Tibial nerve (tissue), 4 donors: ENCODE data around the gene MTFR1L. TPM values are rescaled to one million over a fixed set of nuclear protein-coding genes. Genes with fewer than 3 reads are reported as not detected.

Experiments used
- DNase-seq, 2 donors: peaks; one replicate each; pipeline ENCODE4 v3.0.0-alpha.2; 2019; ENCODE audit warnings: low spot score in 2 of 2
- H3K27ac ChIP-seq, 4 donors: fragments of 200-600 bp; sonication (generic) in 3 of 4; one replicate each; pipeline ENCODE4 v1.5.1; 2017 to 2019; ENCODE audit warnings: mild to moderate bottlenecking in 1 of 4
- H3K27me3 ChIP-seq, 2 donors: fragments of 200-600 bp; sonication (generic) in 1 of 2; one replicate each; pipeline versions ENCODE4 v1.5.1 to v1.6.0; 2017 to 2019
- H3K36me3 ChIP-seq, 3 donors: fragments of 200-600 bp; sonication (generic); one replicate each; pipeline ENCODE4 v1.5.1; 2018 to 2019
- H3K4me1 ChIP-seq, 4 donors: fragments of 200-600 bp; sonication (generic) in 3 of 4; one replicate each; pipeline ENCODE4 v1.5.1; 2017 to 2019
- H3K4me3 ChIP-seq, 4 donors: fragments of 200-600 bp; sonication (generic) in 3 of 4; one replicate each; pipeline ENCODE4 v1.5.1; 2017 to 2019; ENCODE audit warnings: mild to moderate bottlenecking in 1 of 4, moderate library complexity in 1 of 4
- H3K9me3 ChIP-seq, 4 donors: fragments of 200-600 bp; sonication (generic) in 3 of 4; one replicate each; pipeline ENCODE4 v1.5.1; 2017 to 2019
- EP300 ChIP-seq, 2 donors: sonication (generic); formaldehyde crosslinking; IDR thresholded peaks; one replicate each; pipeline ENCODE4 v1.6.1; 2017; ENCODE audit warnings: antibody characterized with exemption in 2 of 2, mild to moderate bottlenecking in 1 of 2
- POLR2A ChIP-seq, 2 donors: fragments of 450-650 bp; IDR thresholded peaks; one replicate each; pipeline ENCODE4 v1.6.1; 2017; ENCODE audit warnings: antibody characterized with exemption in 2 of 2, mild to moderate bottlenecking in 2 of 2, moderate library complexity in 2 of 2
- WGBS, 2 donors: methylation state at CpG; one replicate each; pipeline ENCODE4 v1.1.5; 2018; 5-methylcytosine and 5-hydroxymethylcytosine counted together
- total RNA-seq, 4 donors: library from RNA; depleted of rRNA; stranded (reverse); fragments of >200 nt; gene quantifications; one replicate each; pipeline ENCODE4 v1.1.0, GENCODE V29; 2016
- TF ChIP-seq, protein P1 (sequence below), 5 experiments: fragments of 200-600 bp in 3 of 5; fragments of 450-650 bp in 2 of 5; sonication (generic) in 3 of 5; IDR thresholded peaks; one replicate each; pipeline ENCODE4 v1.5.1; 2016 to 2019; ENCODE audit warnings: antibody characterized with exemption in 5 of 5, mild to moderate bottlenecking in 3 of 5, moderate library complexity in 2 of 5

The MTFR1L gene
- total RNA-seq, 4 donors from 2014 or later: 65.7 to 99.4 (median 77.2) TPM

DNA sequence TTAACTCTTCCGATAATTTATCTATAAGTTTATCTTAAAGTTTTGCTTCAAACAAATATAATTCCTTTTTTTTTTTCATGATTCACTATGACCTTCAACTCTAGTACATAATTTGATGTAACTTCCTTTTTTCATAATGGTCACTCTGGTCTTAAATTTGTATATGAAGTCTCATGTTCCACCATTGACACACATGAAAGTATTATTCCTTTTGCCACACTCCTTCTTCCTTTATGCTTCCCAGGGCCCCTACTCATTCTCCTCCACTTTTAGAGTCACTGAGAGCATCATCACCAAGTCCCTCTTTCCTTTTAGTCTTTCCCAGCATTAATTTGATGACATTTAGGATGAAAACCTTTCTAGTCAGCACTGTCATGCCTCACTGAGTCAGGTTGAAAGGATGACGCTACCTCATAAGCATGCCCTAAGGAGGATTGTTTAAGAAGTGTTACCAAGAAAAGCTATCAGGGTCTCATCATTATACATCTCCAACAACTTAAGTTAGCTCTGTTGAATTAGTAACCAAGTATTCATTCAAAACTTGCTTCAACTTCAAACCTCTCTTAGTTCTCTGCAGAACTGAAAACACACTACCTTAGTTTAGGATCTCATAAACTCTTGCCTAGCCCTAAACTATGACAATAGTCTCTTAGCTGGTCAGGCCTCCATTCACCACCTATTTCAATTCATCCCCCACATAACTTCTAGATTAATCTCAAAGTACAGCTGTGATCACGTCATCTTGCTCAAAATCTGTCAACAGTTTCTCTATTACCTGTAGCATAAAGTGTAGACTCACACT, 25.0 kb downstream of the MTFR1L start:
- Histone ChIP-seq H3K9me3 (no peaks in the 10 kb centered on the region), H3K4me1 (no peaks in the 10 kb centered on the region), H3K36me3 (no peaks in the 10 kb centered on the region), H3K27ac (no peak overlapping the region), H3K27me3 (no peaks in the 10 kb centered on the region), H3K4me3 (no peak overlapping the region)
- DNase-seq: no peak
- WGBS, 2 donors: 91 to 93% methylated on average over 3 of the region's 3 CpGs
- TF ChIP-seq EP300 (IDR thresholded peaks at IDR 0.05) (no peak), POLR2A (IDR thresholded peaks at IDR 0.05) (no peak)
- TF ChIP-seq, protein P1, sequence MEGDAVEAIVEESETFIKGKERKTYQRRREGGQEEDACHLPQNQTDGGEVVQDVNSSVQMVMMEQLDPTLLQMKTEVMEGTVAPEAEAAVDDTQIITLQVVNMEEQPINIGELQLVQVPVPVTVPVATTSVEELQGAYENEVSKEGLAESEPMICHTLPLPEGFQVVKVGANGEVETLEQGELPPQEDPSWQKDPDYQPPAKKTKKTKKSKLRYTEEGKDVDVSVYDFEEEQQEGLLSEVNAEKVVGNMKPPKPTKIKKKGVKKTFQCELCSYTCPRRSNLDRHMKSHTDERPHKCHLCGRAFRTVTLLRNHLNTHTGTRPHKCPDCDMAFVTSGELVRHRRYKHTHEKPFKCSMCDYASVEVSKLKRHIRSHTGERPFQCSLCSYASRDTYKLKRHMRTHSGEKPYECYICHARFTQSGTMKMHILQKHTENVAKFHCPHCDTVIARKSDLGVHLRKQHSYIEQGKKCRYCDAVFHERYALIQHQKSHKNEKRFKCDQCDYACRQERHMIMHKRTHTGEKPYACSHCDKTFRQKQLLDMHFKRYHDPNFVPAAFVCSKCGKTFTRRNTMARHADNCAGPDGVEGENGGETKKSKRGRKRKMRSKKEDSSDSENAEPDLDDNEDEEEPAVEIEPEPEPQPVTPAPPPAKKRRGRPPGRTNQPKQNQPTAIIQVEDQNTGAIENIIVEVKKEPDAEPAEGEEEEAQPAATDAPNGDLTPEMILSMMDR (IDR thresholded peaks at IDR 0.05): no peak

DNA sequence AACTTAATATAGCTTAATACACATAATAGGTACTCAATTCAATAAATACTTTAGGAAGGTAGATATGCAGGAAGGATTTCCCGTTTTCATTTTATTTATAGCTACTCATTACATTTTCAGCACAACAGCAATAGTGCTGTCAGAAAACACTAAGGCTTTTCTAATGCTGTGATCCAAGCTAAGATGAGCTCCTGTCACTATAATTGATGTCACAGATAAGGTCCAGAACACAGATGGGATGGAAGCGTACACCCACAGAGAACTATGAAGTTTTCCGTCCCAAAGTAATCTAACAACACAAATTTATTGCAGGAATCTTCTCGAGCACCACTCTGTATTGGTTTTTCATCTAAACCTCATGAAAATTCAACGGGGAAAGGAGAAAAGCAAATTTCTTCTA, 25.9 kb downstream of the MTFR1L start:
- no peak overlapping the region for H3K4me3 ChIP-seq

DNA sequence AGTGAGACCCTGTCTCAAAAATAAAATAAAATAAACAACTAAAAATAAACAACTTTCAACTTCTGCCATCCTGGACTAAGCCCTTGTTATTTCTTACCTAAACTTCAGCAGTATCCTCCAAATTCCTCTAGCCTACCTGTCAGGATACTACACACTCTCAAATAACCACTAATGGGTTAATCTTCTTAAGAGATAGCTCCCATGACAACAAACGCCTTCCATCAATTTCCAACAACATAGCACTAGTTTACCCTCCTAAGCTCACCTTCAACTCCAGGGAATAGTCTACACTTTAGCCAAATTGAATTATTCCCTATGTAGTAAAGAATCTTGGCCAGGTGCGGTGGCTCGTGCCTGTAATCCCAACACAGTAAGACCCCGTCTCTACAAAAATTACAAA, 28.2 kb downstream of the MTFR1L start:
- TF ChIP-seq, protein P1 (IDR thresholded peaks at IDR 0.05): no peak
- no peak for TF ChIP-seq EP300 (IDR thresholded peaks at IDR 0.05)
- no peaks in the 10 kb centered on the region for H3K4me1 ChIP-seq
- WGBS, 2 donors: 69 to 73% methylated on average over 4 of the region's 4 CpGs
- no peaks in the 10 kb centered on the region for H3K36me3 ChIP-seq
- H3K27ac ChIP-seq: no peak overlapping the region
- no peaks in the 10 kb centered on the region for H3K27me3 ChIP-seq
- no peaks in the 10 kb centered on the region for H3K9me3 ChIP-seq
- no peak overlapping the region for H3K4me3 ChIP-seq
- no peak for DNase-seq

More for the DNA sequence above, 25.9 kb downstream of the MTFR1L start:
- no peaks in the 10 kb centered on the region for H3K36me3 ChIP-seq
- WGBS, 2 donors: 81 to 82% methylated on average over 5 of the region's 5 CpGs
- H3K27me3 ChIP-seq: no peaks in the 10 kb centered on the region
- no peak overlapping the region for H3K27ac ChIP-seq
- no peak for TF ChIP-seq EP300 (IDR thresholded peaks at IDR 0.05)
- TF ChIP-seq, protein P1 (IDR thresholded peaks at IDR 0.05): no peak
- no peak for TF ChIP-seq POLR2A (IDR thresholded peaks at IDR 0.05)
- DNase-seq: no peak
- no peaks in the 10 kb centered on the region for H3K9me3 ChIP-seq
- no peaks in the 10 kb centered on the region for H3K4me1 ChIP-seq

DNA sequence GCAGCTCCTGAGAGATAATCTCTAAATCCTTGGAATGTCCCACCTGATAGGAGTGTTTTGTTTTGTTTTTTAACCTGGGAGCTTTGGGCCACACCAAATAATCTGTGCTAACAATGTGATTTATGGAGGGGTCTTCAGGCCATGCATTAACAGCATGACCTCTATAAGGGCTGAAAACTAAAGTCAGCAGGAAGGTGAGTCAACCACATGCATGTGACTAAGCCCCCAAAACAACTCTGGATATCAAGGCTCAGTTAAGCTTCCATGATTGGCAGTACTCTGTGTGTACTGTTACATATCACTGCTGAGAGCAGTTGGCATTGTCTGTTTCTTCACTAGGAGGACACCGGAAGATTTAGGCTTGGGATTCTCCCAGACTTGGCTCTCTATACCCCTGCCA, 28.8 kb downstream of the MTFR1L start:
- Histone ChIP-seq H3K4me1 (no peaks in the 10 kb centered on the region), H3K27ac (no peak overlapping the region), H3K9me3 (no peaks in the 10 kb centered on the region), H3K4me3 (no peak overlapping the region), H3K27me3 (no peaks in the 10 kb centered on the region), H3K36me3 (no peaks in the 10 kb centered on the region)
- 76 to 92% methylated on average over 1 of the region's 1 CpG for WGBS, 2 donors
- no peak for DNase-seq
- no peak for TF ChIP-seq EP300 (IDR thresholded peaks at IDR 0.05)
- TF ChIP-seq, protein P1 (IDR thresholded peaks at IDR 0.05): no peak
- no peak for TF ChIP-seq POLR2A (IDR thresholded peaks at IDR 0.05)

DNA sequence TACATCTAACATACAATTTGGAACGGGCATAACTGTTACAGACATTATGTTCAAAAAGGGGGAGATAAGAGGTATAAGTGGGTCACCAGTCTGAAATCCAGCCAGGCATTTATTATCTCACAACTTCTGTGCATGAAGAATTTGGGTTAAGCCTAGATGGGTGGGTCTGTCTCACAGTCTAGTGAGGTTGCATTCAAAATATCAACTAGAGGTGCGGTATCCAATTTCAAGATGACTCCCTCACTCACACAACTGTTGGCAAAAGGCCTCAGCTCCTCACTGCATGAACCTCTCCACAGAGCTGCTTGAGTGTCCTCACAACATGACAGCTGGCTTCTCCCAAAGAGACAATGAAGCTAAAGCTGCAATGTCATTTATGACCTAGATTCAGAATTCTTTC, 34.8 kb downstream of the MTFR1L start:
- DNase-seq: no peak
- 94% methylated on average over 2 of the region's 2 CpGs for WGBS, 2 donors
- Histone ChIP-seq H3K9me3 (no peaks in the 10 kb centered on the region), H3K27ac (no peak overlapping the region), H3K4me1 (peaks cover 0 to 8% (median 7%) of the 10 kb centered on the region in 4 donors), H3K36me3 (no peaks in the 10 kb centered on the region), H3K27me3 (no peaks in the 10 kb centered on the region), H3K4me3 (no peak overlapping the region)
- no peak for TF ChIP-seq POLR2A (IDR thresholded peaks at IDR 0.05)
- no peak for TF ChIP-seq EP300 (IDR thresholded peaks at IDR 0.05)
- TF ChIP-seq, protein P1 (IDR thresholded peaks at IDR 0.05): no peak
